ENCODE results near the gene GANC.

Gene GANC

DNA sequence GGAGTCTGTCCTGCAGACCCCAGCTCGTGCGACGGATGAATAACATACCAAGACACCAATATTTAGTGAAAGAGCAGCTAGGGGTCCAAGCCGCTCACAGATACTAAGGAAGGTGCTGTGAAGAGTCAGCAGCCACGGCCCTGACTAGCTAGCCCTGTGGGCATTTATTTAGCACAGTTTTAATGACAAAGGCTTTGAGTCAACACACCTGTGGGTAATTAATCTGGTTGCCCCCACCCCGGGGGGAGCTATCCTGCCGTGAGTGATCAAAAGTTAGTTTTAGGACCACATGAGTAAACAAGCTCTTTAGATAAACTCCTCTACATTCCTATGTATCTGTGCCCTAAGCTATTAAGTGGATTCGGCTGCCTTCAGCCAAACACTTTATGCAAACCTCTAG is 105.0 kb downstream of the GANC start:
- no peak overlapping the region for H3K4me3 ChIP-seq (replicated peaks in 1 of 2; ENCODE audit: low read depth in 2 of 2, low read length in 2 of 2)
- no peak for DNase-seq (ENCODE audit: low read depth in 2 of 2)
- no peak for TF ChIP-seq CTCF (IDR thresholded peaks at IDR 0.05; ENCODE audit: low read depth, low read length)

DNA sequence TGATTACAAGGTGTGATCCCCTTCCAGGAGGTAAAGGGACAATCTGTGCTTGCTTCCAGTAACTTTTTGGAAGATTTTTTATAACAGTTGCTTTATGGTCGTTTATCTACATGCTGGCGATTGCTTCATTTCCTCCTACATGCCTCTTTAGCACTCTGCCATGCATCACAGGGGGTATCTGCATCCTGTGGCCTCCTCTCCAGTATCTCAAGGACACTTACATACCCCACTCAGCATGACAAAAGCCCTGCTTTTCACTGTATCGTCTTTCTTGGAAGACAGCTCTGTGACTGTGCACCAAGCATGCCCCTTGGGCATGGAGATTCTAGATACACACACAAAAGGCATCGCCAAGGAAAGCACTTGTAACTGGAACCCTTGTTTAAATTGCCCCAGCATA is 111.6 kb downstream of the GANC start:
- H3K4me3 ChIP-seq (replicated peaks in 1 of 2; ENCODE audit: low read depth in 2 of 2, low read length in 2 of 2): no peak overlapping the region
- TF ChIP-seq CTCF (IDR thresholded peaks at IDR 0.05; ENCODE audit: low read depth, low read length): no peak
- peak in 1 of 2 donors; percentile 12 for DNase-seq (ENCODE audit: low read depth in 2 of 2)

DNA sequence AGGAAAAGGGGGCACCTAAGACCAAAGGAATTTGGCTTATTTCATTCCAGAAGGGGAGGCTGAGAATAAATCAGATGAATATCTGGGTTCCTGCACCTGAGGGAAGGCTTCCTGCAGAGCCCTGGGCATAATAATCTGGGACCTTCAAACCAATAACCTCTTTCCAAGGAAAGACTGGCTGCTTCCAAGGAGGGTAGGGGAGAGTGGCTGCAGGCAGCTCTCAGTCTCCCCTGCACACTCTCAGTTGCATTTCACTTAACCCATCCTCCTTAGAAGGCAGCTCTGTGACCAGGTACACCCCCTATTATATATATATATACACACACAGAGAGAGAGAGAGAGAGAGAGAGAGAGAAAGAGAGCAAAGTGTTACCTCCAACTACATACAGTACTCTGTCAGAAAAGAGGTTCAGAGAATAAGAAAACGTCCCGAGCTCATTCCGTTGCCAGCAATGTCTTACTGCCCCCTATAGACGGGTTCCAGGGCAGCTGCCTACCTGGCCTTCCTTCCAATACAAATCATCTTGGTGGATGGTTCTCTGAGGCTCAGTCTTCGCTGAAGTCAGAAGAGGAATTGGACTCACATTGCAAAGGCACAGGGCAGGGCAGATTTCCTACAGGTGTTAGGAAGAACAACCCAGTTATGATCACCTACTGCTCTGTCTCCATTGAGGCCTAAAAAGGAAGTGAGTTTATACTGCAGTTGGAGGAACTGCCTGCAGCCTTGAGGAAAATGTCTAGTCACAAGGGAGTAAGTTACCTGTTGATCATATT is 112.4 kb downstream of the GANC start:
- peak; percentile 72 for DNase-seq (ENCODE audit: low read depth in 2 of 2)
- peak; percentile 89 for TF ChIP-seq CTCF (IDR thresholded peaks at IDR 0.05; ENCODE audit: low read depth, low read length)
- no peak overlapping the region for H3K4me3 ChIP-seq (replicated peaks in 1 of 2; ENCODE audit: low read depth in 2 of 2, low read length in 2 of 2)

DNA sequence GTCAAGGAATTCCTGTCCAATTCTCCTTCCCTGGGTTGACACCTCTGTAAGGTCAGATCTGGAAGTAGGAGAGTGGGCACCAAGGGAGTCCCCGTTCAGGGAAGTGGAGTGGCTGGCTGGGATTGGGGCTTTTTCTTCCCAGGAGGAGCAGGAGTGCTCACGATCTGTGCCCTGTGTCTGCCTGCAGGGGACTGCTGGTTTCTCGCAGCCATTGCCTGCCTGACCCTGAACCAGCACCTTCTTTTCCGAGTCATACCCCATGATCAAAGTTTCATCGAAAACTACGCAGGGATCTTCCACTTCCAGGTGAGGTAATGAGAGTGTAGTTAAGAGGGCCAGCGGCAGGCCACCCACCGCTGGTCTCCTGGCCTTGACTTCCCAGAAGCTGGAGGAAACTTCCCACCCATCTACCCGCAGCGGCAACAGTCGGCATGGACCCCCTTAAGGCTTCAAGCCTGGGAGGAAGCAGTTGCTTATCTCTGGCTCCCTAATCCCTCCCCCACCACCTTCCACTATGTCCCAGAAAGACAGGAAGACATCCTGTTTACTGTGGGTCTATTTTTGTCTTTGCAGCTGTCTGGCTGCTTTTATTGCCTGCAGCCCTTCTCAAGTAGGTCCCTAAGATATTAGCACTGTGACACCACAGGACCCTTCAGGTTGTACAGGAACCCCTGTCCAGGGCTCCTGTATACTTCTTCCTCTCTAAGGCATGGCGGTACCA is 113.1 kb downstream of the GANC start:
- peak in 1 of 2 donors; percentile 10 for DNase-seq (ENCODE audit: low read depth in 2 of 2)
- no peak for TF ChIP-seq CTCF (IDR thresholded peaks at IDR 0.05; ENCODE audit: low read depth, low read length)
- no peak overlapping the region for H3K4me3 ChIP-seq (replicated peaks in 1 of 2; ENCODE audit: low read depth in 2 of 2, low read length in 2 of 2)

GRCh38 chr15:42387603-42388002 is 114.6 kb downstream of the GANC start:
- H3K4me3 ChIP-seq (replicated peaks in 1 of 2; ENCODE audit: low read depth in 2 of 2, low read length in 2 of 2): no peak overlapping the region
- peak; percentile 11 to 45 for DNase-seq (ENCODE audit: low read depth in 2 of 2)
- TF ChIP-seq CTCF (IDR thresholded peaks at IDR 0.05; ENCODE audit: low read depth, low read length): no peak

DNA sequence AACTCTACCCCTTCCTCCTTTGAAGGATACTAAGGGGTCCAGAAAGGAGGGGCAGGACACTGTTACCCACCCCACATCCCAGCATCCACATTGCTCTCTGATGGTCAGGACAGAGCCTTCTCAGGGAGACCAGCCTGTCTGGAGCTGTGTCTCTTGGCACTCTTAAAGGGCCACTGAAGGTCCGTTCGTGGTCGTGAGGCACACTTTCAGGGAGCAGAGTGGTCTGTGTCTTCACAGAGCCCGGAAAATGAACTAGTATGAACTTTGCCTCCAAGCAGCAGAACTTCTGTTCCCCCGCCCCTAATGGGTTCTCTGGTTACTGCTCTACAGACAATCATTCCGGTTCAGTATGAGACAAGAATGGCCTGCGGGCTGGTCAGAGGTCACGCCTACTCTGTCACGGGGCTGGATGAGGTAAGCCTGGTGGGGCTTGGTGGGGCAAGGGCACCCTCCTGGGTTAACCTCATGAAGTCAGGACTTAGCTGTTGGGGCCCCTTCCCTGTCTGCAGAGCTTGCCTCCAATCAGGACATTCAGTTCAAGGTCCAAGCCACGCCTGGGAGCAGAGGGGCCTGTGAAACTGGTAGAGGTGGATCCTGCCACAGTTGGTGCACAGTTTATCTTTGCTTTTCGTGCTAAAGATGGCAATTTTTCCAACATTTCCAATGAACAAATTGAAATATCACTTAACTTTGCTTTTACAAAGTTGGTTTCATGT is 119.5 kb downstream of the GANC start:
- TF ChIP-seq CTCF (IDR thresholded peaks at IDR 0.05; ENCODE audit: low read depth, low read length): no peak
- no peak for DNase-seq (ENCODE audit: low read depth in 2 of 2)
- no peak overlapping the region for H3K4me3 ChIP-seq (replicated peaks in 1 of 2; ENCODE audit: low read depth in 2 of 2, low read length in 2 of 2)
